IPS-15b (cell line): ENCODE results near the gene SIK3.

Experiments
- H3K27me3 ChIP-seq: one replicate; pipeline ENCODE4 v1.6.1; 2013; ENCODE audit warnings: low read length; ENCODE audit not compliant: control insufficient read depth, insufficient read depth
- H3K36me3 ChIP-seq: one replicate; pipeline ENCODE4 v1.6.1; 2013; ENCODE audit warnings: low read length; ENCODE audit not compliant: control insufficient read depth, insufficient read depth
- H3K4me1 ChIP-seq: one replicate; pipeline ENCODE4 v1.6.1; 2013; ENCODE audit warnings: mild to moderate bottlenecking, low read length; ENCODE audit not compliant: control insufficient read depth, insufficient read depth
- H3K4me3 ChIP-seq: one replicate; pipeline ENCODE4 v1.5.1; 2013; ENCODE audit warnings: low read depth, low read length
- H3K9ac ChIP-seq: one replicate; pipeline ENCODE4 v1.6.1; 2013; ENCODE audit warnings: low read depth, mild to moderate bottlenecking, low read length
- H3K9me3 ChIP-seq: one replicate; pipeline ENCODE4 v1.6.1; 2013; ENCODE audit warnings: mild to moderate bottlenecking, low read length; ENCODE audit not compliant: control insufficient read depth, insufficient read depth

The SIK3 gene

GRCh38 chr11:117070016-117070415 is 28.2 kb downstream of the SIK3 start:
- no peaks in the 10 kb centered on the region for H3K36me3 ChIP-seq
- peaks cover 10% of the 10 kb centered on the region for H3K4me1 ChIP-seq
- no peaks in the 10 kb centered on the region for H3K9me3 ChIP-seq
- H3K27me3 ChIP-seq: no peaks in the 10 kb centered on the region
- H3K4me3 ChIP-seq: no peak overlapping the region
- no peak overlapping the region for H3K9ac ChIP-seq

GRCh38 chr11:117068303-117068860 is 29.8 kb downstream of the SIK3 start:
- H3K4me3 ChIP-seq: no peak overlapping the region
- no peaks in the 10 kb centered on the region for H3K27me3 ChIP-seq
- no peaks in the 10 kb centered on the region for H3K9me3 ChIP-seq
- H3K9ac ChIP-seq: no peak overlapping the region
- peaks cover 6% of the 10 kb centered on the region for H3K4me1 ChIP-seq
- H3K36me3 ChIP-seq: no peaks in the 10 kb centered on the region

DNA sequence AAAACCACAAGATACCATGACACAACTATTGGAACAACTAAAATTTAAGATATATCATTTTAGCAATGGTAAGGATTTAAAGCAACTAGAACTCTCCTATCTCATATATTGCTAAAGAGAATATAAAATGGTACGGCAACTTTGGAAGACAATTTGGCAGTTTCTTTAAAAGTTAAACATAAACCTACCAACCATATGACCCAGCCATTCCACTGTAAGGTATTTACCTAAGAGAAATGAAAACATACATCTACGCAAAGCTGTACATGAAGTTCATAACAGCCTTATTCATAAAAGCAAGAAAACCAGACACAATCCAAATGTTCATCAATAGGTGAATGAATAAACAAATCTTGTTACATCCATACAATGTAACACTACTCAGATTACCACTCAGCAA is 31.3 kb downstream of the SIK3 start:
- H3K27me3 ChIP-seq: no peaks in the 10 kb centered on the region
- H3K9me3 ChIP-seq: no peaks in the 10 kb centered on the region
- no peak overlapping the region for H3K9ac ChIP-seq
- H3K4me1 ChIP-seq: peaks cover 3% of the 10 kb centered on the region
- H3K36me3 ChIP-seq: no peaks in the 10 kb centered on the region
- H3K4me3 ChIP-seq: no peak overlapping the region

DNA sequence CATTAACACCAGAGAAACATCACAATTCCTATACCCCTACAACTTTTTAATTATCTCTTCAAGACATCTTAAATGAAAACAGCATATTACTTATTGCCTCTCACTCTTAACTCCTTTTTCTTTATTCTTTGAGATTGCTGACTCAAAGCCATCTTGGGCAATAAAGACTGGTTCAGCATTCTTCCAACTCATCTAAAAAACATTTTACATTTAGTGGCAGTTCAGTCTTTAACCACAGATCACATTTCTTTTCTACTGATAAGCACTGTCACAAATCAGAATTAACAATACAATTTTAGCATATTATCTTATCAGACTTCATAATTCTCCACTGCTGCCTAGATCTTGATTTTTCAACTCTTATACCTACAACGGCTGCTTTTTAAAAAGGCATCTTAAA is 34.0 kb downstream of the SIK3 start:
- no peaks in the 10 kb centered on the region for H3K4me1 ChIP-seq
- no peaks in the 10 kb centered on the region for H3K9me3 ChIP-seq
- no peaks in the 10 kb centered on the region for H3K36me3 ChIP-seq
- H3K27me3 ChIP-seq: no peaks in the 10 kb centered on the region
- no peak overlapping the region for H3K9ac ChIP-seq
- H3K4me3 ChIP-seq: no peak overlapping the region

DNA sequence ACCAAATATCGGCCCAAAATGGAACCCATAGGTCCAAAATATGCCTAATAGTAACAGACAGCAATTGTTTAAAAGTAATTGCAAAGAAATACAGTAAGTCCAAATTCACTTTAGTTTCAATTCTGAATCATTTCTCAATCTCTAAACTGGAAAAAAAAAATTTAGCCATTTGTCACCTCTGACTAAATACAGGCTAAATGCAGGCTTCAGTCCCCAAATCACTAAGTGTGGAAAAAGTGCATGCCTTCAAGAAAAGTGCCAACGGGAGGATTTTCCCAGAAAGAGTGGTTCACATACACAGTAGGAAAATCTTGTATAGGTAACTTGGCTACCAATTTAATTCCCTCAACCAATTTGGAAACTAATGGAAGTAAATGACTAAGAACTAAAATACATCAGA is 35.7 kb downstream of the SIK3 start:
- Histone ChIP-seq H3K9me3 (no peaks in the 10 kb centered on the region), H3K9ac (no peak overlapping the region), H3K4me3 (no peak overlapping the region), H3K27me3 (no peaks in the 10 kb centered on the region), H3K36me3 (no peaks in the 10 kb centered on the region), H3K4me1 (no peaks in the 10 kb centered on the region)

- Histone ChIP-seq H3K27me3 (no peaks in the 10 kb centered on the region), H3K36me3 (no peaks in the 10 kb centered on the region), H3K4me1 (no peaks in the 10 kb centered on the region), H3K4me3 (no peak overlapping the region), H3K9me3 (no peaks in the 10 kb centered on the region), H3K9ac (no peak overlapping the region)
Measured at GRCh38 chr11:117061256-117061655, 37.0 kb downstream of the SIK3 start.

DNA sequence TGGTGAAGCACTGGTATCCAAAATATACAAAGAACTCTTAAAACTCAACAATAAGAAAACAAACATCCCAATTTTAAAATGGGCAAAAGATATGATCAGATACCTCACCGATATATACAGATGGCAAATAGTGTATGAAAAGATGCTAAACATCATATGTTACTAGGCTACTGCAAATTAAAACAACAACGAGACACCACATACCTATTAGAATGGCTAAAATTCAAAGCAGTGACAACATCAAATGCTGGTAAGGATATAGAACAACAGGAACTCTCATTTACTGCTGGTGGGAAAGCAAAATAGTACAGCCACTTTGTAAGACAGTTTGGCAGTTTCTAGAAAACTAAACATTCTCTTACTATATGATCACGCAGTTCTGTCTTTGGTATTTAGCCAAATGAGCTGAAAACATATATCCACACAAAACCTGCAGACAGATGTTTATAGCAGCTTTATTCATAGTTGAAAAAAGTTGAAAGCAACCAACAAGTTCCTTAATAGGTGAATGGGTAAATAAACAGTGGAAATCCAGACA is 38.5 kb downstream of the SIK3 start:
- Histone ChIP-seq H3K4me3 (no peak overlapping the region), H3K9ac (no peak overlapping the region), H3K36me3 (no peaks in the 10 kb centered on the region), H3K4me1 (no peaks in the 10 kb centered on the region), H3K9me3 (no peaks in the 10 kb centered on the region), H3K27me3 (no peaks in the 10 kb centered on the region)

DNA sequence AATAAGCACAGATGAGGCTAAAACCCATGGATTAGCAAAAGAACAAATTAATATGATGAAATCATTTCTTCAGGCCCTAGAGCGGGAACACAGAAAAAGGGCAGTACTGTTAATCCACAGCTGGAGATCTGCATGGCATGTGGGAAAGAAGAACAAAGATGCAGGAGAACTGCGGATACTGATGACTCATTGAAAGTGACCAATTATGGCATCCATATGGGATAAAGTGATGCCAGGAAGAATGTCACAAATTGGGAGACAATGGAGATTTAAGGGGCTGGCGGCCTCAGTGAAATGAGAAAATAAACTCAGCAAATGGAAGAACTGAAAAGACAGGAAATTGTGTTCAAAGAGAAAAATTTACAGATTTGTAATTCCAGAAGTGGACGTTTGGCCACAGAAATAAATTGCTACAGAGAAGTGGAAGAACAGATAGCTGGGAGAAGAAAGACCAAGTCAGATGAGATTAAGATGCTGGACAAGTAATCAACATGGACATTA is 39.4 kb downstream of the SIK3 start:
- no peak overlapping the region for H3K4me3 ChIP-seq
- no peaks in the 10 kb centered on the region for H3K4me1 ChIP-seq
- H3K9me3 ChIP-seq: no peaks in the 10 kb centered on the region
- H3K27me3 ChIP-seq: no peaks in the 10 kb centered on the region
- no peak overlapping the region for H3K9ac ChIP-seq
- H3K36me3 ChIP-seq: no peaks in the 10 kb centered on the region

- no peaks in the 10 kb centered on the region for H3K36me3 ChIP-seq
- no peak overlapping the region for H3K9ac ChIP-seq
- no peaks in the 10 kb centered on the region for H3K27me3 ChIP-seq
- no peaks in the 10 kb centered on the region for H3K9me3 ChIP-seq
- H3K4me3 ChIP-seq: no peak overlapping the region
- no peaks in the 10 kb centered on the region for H3K4me1 ChIP-seq
Measured at GRCh38 chr11:117057727-117058126, 40.5 kb downstream of the SIK3 start.

DNA sequence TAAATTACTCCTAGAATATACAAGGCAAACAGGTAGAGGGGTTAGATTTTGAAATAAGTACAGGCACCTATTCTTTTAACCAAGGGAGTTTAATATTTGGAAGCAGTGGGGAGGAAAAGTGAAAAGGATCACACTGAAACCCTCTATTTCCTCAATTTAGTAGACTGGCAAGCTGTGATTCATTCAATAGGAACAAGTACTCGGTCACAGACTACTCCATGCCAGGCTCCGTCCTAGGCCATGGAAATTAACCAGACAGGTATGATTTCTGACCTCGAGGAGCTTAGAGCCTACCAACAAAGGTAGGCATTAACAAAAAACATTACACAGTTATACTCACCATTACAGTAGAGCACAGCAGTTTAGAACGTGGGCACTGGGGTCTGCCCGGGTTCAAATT is 40.9 kb downstream of the SIK3 start:
- no peaks in the 10 kb centered on the region for H3K27me3 ChIP-seq

GRCh38 chr11:117055469-117055868 is 42.8 kb downstream of the SIK3 start:
- H3K4me1 ChIP-seq: no peaks in the 10 kb centered on the region
- no peaks in the 10 kb centered on the region for H3K9me3 ChIP-seq
- no peaks in the 10 kb centered on the region for H3K36me3 ChIP-seq
- no peak overlapping the region for H3K9ac ChIP-seq
- no peaks in the 10 kb centered on the region for H3K27me3 ChIP-seq
- H3K4me3 ChIP-seq: no peak overlapping the region

More for the DNA sequence above, 40.9 kb downstream of the SIK3 start:
- no peak overlapping the region for H3K9ac ChIP-seq
- no peaks in the 10 kb centered on the region for H3K36me3 ChIP-seq
- no peaks in the 10 kb centered on the region for H3K4me1 ChIP-seq
- no peaks in the 10 kb centered on the region for H3K9me3 ChIP-seq
- no peak overlapping the region for H3K4me3 ChIP-seq

DNA sequence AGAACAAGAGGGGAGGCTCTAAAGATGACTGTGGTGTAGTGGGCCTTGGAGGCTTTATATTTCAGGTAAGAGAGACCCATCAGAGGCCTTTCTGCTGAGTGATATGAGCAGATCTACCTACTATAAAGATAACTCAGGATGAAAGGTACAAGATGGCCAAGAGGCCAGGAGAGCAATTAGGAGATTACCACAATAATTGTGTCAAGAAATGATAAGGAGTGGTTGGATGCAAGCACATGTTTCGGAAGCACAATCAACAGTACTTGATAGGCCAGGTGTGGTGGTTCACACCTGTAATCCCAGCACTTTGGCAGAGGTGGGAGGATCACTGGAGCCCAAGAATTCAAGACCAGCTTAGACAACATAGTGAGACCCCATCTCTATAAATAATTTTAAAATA is 43.8 kb downstream of the SIK3 start:
- H3K4me1 ChIP-seq: no peaks in the 10 kb centered on the region
- no peak overlapping the region for H3K4me3 ChIP-seq
- H3K36me3 ChIP-seq: no peaks in the 10 kb centered on the region
- no peaks in the 10 kb centered on the region for H3K9me3 ChIP-seq
- no peaks in the 10 kb centered on the region for H3K27me3 ChIP-seq
- H3K9ac ChIP-seq: no peak overlapping the region
